NCI-H2227 treated with DMSO at 0.1 percent for 48 hours (cell line): ENCODE results near the gene LCE2D.

ENCODE experiments used
- DNase-seq: peaks from one replicate; lab custom pipeline; 2025; lab: John Stamatoyannopoulos, UW

LCE2D gene

DNA sequence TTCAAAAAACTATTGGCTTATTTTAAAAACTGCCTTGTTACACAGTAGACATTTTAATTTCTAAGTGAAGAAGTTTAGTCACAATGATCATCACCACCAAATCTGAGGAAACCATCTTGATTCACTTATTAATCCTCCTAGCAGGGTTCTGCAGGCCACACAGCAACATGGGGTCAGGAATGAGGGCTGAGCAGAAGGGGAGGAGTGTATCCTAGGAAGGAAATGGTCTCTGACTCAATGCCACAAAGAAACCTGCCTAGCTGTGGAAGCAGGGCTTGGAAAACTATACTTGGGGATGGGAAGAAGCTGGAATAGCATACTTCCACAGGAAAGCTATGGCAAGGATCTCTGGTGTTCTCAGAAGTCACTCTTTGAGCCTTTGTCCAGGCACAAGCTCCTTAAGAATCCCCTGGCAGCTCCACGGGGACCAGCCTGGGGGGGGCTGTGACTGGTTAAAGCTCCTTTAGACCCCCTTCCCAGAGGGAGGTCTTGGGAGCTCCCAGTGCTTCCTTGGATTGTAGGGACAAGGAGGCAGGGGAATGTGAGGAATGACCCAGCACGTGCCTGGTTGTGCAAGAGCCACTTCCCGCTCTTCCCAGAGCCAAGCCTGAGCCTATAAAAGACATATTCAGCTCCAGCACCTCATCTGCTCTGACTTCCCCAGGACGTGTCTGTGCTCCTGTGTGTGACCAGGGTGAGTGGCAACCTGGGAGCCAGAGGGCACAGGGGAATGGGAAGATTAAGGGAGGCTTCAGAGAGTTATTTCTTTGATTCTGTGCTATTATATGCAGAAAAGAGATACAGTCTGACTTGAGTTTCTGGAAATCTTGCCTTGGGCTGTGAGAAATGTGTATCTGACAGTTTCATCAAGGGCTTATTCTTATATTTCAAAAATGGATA is 34.8 kb downstream of the LCE2D start, which contains the start of gene LCE2A:
Gene LCE2A (plus strand): TSS at position 645 of the 900 bp plus-strand sequence. CDS start 557 bp downstream, outside the sequence.
- DNase-seq, result no peak

DNA sequence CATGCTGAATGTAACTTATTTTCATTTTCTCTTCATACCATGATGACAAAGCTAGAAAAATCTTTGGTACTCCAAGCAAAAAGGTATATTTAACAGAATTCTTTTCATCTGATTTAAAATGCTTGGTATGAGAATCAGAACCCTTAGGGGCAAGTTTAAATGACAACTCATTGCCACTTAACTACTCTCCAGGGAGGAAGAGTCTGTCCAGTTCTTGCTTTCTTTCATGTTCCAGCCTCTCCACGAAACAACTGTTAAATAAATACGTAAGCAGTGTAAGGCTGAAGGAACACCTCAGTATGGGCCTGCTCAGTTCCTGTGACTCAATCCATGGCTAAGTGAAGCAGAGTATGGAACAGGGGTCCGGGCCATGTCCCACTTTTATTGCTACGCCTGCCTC is 36.6 kb downstream of the LCE2D start:
- DNase-seq, result no peak

DNA sequence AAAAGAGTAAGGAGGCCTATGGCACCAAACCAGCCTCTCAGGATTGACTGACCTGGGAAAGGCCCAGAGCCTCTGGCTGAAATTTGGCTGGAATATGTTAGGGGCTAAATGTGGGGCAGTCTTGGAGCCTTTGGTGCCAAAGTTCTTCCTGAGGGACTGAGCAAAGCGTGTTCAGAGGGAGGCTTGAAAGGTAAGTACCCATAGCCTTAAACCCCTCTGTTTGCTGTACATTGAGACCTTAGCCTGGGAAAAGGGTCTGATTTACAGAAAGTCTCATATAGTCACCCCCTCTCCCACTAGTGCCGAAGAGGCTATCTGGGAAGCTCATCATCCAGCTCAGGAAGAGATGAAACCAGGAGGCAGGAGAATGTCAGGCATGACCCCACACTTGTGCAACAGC is 44.7 kb downstream of the LCE2D start, which contains the start of gene LCE4A:
Gene LCE4A (plus strand): TSS at position 301 of the 400 bp plus-strand sequence. CDS start 916 bp downstream, outside the sequence.
- no peak for DNase-seq
